HG03342 (cell line): ENCODE data around the gene FHIT.
A peak's percentile ranks its signal among the peaks of the same experiment; 100 is the strongest.

Experiments
- ATAC-seq: cut with Tn5 transposase; IDR thresholded peaks from one replicate; pipeline ENCODE4 v1.9.1; 2021; ENCODE audit warnings: mild to moderate bottlenecking, moderate library complexity; ENCODE audit not compliant: unreplicated experiment

Gene FHIT

GRCh38 chr3:60094392-60094947 lies 1156.8 kb downstream of the FHIT start:
- no peak for ATAC-seq

DNA sequence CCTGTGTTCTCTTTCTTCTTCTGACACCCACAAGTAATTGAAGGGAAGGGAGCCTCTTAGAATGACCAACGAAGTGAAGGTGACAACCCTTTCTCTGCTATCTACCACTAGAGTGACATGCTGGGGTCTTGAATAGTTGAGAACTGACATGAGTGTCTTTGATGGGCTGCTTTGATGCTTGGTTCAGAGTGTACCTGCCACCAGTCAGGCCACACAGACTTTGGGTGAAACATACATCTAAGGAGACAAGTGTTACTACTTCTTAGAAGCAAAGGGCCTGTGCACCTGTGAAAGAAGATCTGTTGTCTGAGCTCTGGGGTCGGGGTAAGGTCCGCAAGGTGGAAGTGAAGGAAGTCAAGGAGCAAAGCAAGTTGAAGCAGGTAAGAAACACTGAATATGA lies 1160.7 kb downstream of the FHIT start:
- no peak for ATAC-seq

GRCh38 chr3:60086811-60087210 lies 1164.4 kb downstream of the FHIT start:
- peak; percentile 71 for ATAC-seq

GRCh38 chr3:60085649-60086048 lies 1165.6 kb downstream of the FHIT start:
- no peak for ATAC-seq

DNA sequence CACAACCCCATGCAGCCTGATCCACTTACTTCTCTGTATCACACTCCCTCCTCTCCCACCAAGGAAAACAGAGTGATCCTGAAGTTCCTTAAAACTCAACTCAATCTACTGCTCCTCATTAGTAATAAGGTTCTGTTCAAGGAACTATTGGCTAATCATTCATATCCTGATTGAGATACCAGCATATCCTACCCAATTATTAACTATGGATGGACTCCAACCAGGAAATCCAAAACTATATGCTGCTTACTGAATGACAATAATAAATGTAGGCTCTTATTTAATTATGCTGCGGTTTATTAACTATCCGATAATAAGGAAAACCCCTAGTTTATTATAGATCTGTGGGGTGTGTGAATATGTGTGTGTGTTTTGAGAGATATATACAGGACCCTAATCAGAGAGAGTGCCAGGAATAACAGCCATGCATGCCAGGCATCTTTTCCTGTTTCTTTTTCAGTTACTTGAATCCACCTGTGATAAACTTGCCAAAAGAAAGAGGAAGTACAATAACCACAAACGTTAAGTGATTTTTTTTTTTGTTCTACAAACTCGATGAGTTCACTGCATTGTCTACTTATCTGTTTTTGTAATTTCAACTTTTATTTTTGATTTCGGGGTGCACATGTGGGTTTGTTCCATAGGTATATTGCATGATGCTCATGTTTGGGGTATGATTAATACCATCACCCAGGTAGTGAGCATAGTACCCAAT lies 1169.7 kb downstream of the FHIT start:
- ATAC-seq: peak; percentile 75

GRCh38 chr3:60080648-60081047 lies 1170.6 kb downstream of the FHIT start:
- ATAC-seq: no peak

DNA sequence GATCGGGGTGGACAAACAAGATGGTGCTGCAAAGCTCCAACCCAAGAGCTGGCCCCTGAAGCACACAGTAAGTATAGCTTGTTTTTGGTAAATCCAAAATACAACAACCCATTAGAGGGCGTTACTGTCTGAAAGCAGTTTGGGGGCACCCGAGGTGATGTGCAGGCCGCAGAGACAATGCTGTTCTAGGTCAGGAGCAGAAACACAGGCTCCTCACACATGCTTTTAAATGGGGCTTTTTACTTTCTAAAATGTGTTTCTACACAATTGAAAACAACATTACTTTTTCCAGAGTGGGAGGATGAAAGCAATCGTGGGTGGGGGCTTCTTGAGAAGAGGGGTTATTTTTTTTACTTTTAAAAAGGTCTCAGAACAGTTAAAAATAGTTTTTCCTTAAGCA lies 1172.2 kb downstream of the FHIT start:
- no peak for ATAC-seq

- ATAC-seq: no peak
Observed at GRCh38 chr3:60076331-60076730, 1174.9 kb downstream of the FHIT start.

DNA sequence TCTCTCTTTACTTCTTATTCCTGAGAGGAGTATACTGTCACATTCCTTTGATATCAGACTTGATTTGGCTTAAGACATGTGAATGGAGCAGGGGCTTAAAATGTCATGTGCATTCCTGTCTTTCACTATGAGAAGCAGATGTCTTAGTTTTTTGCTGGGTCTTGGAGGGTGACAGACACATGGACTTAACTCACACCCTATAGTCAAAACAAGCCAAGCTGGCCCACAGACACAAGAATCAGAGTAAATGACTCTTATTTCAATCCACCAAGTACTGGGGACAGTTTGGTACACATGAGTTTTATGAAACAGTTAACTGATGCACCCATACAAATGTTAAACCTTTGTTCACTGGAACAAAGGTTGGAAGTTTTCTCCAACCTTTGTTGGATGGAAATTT lies 1177.3 kb downstream of the FHIT start:
- no peak for ATAC-seq

GRCh38 chr3:60073228-60073627 lies 1178.0 kb downstream of the FHIT start:
- no peak for ATAC-seq

DNA sequence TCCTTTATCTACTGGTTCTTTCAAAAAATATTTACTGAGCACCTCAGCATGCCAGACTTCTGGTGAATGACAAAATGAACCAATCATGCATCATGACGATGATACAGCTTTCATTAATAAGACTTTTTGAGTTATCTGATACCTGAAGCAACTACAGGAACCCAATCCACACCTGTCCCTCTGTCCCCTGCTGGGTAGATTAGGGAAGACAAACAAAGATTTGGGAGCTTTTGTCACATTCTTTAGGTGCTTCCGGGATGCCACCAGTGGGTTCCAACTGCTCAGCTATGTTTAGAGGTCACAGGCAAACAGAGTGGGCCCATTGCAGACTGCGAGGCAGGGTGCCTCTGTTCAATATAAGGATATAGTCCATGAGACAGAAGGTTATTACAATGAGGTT lies 1180.9 kb downstream of the FHIT start:
- ATAC-seq: no peak

GRCh38 chr3:60065227-60065868 lies 1185.9 kb downstream of the FHIT start:
- ATAC-seq: no peak

DNA sequence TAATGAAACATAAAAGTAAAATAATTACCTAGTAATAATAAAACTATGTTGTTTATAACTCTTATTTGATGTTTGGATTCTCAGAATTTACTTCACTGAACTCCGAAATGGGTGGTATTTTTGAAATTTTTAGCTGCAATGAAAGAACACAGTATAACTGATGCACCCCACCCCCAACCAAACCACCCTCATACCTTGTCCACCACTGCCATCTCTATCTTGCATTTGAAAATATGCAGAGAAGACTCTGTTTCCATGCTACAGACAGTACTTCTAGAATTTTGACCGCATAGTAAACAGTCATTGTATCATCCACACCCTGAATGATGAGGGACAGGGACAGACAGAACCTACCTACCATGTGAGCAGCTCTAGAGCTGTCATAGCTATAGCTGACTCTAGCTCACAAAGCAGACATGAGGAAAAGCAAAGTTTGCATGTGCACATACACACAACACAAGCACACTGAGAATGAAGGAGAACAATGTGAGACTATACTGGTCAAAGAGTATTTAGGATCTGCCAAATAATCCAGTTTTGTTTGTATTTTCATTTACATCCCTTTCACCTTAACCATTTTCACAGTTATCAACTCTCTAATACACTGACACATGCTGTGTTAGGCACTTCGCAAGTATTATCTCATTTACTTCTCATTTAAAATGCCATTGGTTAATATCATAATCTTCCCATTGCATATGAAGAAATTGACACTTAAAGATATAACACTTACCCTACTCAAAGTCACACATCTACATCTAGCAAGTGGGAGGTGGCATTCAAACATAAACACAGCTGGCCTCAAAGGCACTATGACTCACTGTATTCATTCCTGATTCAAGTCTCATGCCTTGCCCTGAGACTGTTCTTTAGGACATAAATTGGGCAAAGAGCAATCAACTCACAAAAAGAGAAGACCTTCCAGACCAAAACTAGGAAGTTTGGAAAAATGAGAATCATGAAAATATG lies 1186.8 kb downstream of the FHIT start:
- ATAC-seq: no peak

DNA sequence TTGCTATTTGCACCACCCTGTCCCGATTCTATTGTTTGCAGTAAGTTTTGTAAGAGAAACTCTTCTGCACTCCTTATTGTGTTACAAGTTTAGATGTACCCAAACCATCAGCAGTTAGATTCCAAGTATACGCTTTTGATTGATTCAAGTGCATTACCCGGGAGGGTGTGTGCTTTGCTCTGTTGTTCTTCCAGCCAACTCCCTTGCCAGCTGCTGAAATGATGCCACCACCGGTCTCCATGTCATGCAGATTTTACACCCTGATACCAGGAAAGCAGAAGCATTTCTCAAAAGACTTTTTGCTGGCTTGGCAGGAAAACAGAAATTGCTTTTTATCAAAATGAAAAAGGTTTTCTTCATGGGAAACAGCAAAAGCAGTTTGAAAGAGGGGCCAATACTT lies 1194.8 kb downstream of the FHIT start:
- ATAC-seq: no peak

GRCh38 chr3:60055765-60056164 lies 1195.5 kb downstream of the FHIT start:
- no peak for ATAC-seq

DNA sequence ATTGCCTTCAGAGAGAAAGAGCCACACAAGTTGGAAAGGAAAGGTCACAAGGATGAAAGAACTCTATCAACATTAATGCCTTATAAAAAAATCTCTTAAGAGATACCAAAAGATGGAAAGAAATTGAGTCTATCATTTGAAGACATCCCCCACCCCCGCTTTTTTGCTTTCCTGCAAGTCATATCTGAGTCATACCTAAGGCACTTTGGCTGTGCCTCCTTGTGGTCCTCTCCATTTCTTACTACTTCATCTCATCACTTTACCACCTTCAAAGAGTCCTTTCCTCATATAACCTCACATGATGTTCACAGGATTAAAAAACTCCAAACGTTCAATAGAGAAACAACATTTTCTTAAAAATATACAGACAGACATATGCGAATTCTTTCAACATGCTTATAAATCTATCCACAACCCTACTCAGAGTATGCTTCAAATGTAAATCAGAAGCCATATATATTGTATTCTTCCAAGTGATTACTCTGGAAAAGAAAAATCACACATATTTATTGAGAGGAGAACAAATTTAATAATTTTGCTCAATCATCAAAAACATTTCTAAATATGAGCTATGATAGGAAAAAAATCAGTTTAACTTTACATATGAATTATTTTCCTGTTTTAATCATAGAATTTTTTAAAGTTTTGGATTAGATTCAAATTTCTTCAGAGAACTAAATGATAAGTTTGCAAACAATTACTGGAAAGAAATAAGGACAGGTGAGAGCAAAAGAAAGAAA lies 1197.6 kb downstream of the FHIT start:
- no peak for ATAC-seq

DNA sequence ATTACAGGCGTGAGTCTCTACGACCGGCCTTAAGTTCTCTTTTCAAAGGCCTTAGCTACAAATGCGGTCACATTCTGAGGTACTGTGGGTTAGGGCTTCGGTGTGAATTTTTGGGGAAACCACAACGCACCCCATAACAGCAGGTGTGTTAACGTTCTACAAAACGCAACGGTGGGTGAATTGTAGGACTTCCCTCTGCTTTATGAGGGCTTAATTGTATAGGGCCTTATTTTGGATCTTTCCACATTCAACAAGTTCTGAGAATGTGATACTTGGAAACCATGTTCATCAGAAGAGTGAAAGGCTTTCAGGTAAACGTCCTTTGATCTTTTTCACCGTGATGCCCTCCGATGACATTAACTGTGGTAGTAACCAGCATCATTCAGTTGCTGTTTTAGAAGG lies 1202.8 kb downstream of the FHIT start:
- ATAC-seq: no peak

DNA sequence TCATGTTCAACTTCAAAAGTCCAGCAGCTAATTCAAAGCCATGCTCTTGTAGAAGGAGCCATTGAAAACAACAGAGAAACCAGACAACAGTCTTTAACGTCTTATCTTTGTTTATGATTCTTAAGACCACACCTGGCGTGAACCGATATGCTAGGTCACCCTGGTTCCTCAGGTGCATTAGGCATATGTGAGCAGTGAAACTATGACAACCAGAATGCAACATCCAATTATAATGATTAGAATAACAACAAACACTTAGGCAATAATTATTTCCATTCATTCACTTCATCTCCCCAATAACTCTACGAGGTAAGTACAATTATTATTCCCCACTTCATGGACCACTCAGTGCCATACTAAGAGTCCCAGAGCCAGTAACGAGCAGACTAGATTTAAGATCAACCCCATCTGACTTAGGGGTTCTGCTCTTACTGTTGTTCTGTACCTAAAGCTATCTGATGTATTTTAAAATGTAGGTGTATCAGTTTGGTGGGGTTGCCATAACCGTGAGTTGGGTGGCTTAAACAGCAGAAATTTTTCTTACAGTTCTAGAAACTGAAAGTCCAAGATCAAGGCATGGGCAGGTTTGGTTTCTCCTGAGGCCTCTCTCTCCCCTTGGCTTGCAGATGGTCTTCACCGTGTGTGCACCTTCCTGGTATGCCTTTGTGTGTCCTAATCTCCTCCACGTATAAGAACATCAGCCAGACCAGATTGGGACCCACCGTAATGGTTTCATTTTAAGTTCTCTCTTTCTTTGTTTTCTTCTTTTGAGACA lies 1203.6 kb downstream of the FHIT start:
- no peak for ATAC-seq

GRCh38 chr3:60046210-60046609 lies 1205.0 kb downstream of the FHIT start:
- ATAC-seq: no peak

GRCh38 chr3:60045686-60046085 lies 1205.6 kb downstream of the FHIT start:
- ATAC-seq: no peak
